ENCODE measurements around the gene FILIP1L. TPM values are rescaled to one million over a fixed set of nuclear protein-coding genes. Genes with fewer than 3 reads are reported as not detected.

FILIP1L gene
- total RNA-seq, 4 donors from 2014 or later, result 4.4 to 17.7 (median 13.2) TPM

GRCh38 chr3:100010087-100010417 lies 104.2 kb downstream of the FILIP1L start:
- H3K4me1 ChIP-seq, result peaks cover 6 to 8% of the 10 kb centered on the region in 2 donors
- H3K27ac ChIP-seq, result no peak overlapping the region

GRCh38 chr3:100009276-100010086 lies 104.8 kb downstream of the FILIP1L start:
- Histone ChIP-seq H3K4me1 (peaks cover 6 to 8% of the 10 kb centered on the region in 2 donors), H3K9me3 (no peaks in the 10 kb centered on the region), H3K27me3 (no peaks in the 10 kb centered on the region), H3K27ac (no peak overlapping the region), H3K36me3 (no peaks in the 10 kb centered on the region), H3K4me3 (replicated peaks in 1 of 3) (no peak overlapping the region)
- intact Hi-C loops (cut with DNase I), result no loop called here
- TF ChIP-seq POLR2A (IDR thresholded peaks at IDR 0.05) (no peak), CTCF (IDR thresholded peaks at IDR 0.05) (no peak)
- no peak for DNase-seq
- 68 to 74% methylated on average over 5 of the region's 5 CpGs for WGBS, 2 donors

More at GRCh38 chr3:100010087-100010417, 104.2 kb downstream of the FILIP1L start:
- no peak for DNase-seq
- Histone ChIP-seq H3K9me3 (no peaks in the 10 kb centered on the region), H3K27me3 (no peaks in the 10 kb centered on the region), H3K4me3 (replicated peaks in 1 of 3) (no peak overlapping the region), H3K36me3 (no peaks in the 10 kb centered on the region)
- intact Hi-C loops (cut with DNase I), result no loop called here
- WGBS, 2 donors, result 89 to 95% methylated on average over 1 of the region's 1 CpG
- TF ChIP-seq POLR2A (IDR thresholded peaks at IDR 0.05), result no peak
- TF ChIP-seq CTCF (IDR thresholded peaks at IDR 0.05), result no peak

- TF ChIP-seq CTCF (IDR thresholded peaks at IDR 0.05), result no peak
- TF ChIP-seq POLR2A (IDR thresholded peaks at IDR 0.05), result no peak
- no peak overlapping the region for H3K27ac ChIP-seq
- intact Hi-C loops (cut with DNase I), result no loop called here
- H3K9me3 ChIP-seq, result no peaks in the 10 kb centered on the region
- H3K4me3 ChIP-seq (replicated peaks in 1 of 3), result no peak overlapping the region
- no peaks in the 10 kb centered on the region for H3K36me3 ChIP-seq
- DNase-seq, result no peak
- no peaks in the 10 kb centered on the region for H3K27me3 ChIP-seq
- H3K4me1 ChIP-seq, result peaks cover 6 to 8% of the 10 kb centered on the region in 2 donors
These were observed 106.1 kb downstream of the FILIP1L start for GRCh38 chr3:100008081-100008698.

- WGBS, 2 donors, result 94 to 98% methylated on average over 3 of the region's 3 CpGs
- H3K9me3 ChIP-seq, result no peaks in the 10 kb centered on the region
- H3K4me3 ChIP-seq (replicated peaks in 1 of 3), result no peak overlapping the region
- peaks cover 6 to 8% of the 10 kb centered on the region in 2 donors for H3K4me1 ChIP-seq
- H3K27me3 ChIP-seq, result no peaks in the 10 kb centered on the region
- H3K36me3 ChIP-seq, result no peaks in the 10 kb centered on the region
- DNase-seq, result no peak
- TF ChIP-seq CTCF (IDR thresholded peaks at IDR 0.05) (no peak), POLR2A (IDR thresholded peaks at IDR 0.05) (no peak)
- H3K27ac ChIP-seq, result no peak overlapping the region
- intact Hi-C loops (cut with DNase I), result no loop called here
These were observed 107.0 kb downstream of the FILIP1L start for GRCh38 chr3:100007313-100007712.

All from thyroid gland (tissue), 4 donors.